Stomach (tissue), 9 donors: ENCODE results near the gene CBL. TPM values are rescaled to one million over a fixed set of nuclear protein-coding genes. Genes with fewer than 3 reads are reported as not detected.

Experiments used
- DNase-seq, 2 donors: peaks; one replicate each; pipeline versions ENCODE4 v3.0.0 to v3.0.0-alpha.2; 2013 to 2019
- H3K27ac ChIP-seq, 5 donors: fragments of 200-600 bp in 4 of 5; sonication (generic) in 4 of 5; one replicate each; pipeline ENCODE4 v1.5.1; 2013 to 2019; ENCODE audit warnings: mild to moderate bottlenecking in 1 of 5, moderate library complexity in 1 of 5
- H3K27me3 ChIP-seq, 3 donors: fragments of 200-600 bp; sonication (generic); one replicate each; pipeline ENCODE4 v1.5.1; 2017 to 2019; ENCODE audit warnings: mixed run types in 1 of 3
- H3K36me3 ChIP-seq, 4 donors: fragments of 200-600 bp; sonication (generic); 1 replicate in 3 of 4; 2 replicates in 1 of 4; pipeline ENCODE4 v1.5.1; 2016 to 2019
- H3K4me1 ChIP-seq, 4 donors: fragments of 200-600 bp; sonication (generic); one replicate each; pipeline ENCODE4 v1.5.1; 2016 to 2019
- H3K4me3 ChIP-seq, 4 donors: fragments of 200-600 bp; sonication (generic) in 3 of 4; one replicate each; pipeline ENCODE4 v1.5.1; 2016 to 2019; ENCODE audit warnings: mild to moderate bottlenecking in 1 of 4
- H3K9me3 ChIP-seq, 4 donors: fragments of 200-600 bp; sonication (generic); one replicate each; pipeline ENCODE4 v1.5.1; 2016 to 2019
- CTCF ChIP-seq, 7 experiments: fragments of 450-650 bp in 4 of 7; fragments of 200-600 bp in 3 of 7; sonication (generic) in 3 of 7; IDR thresholded peaks; one replicate each; pipeline ENCODE4 v1.5.1; 2016 to 2019; ENCODE audit warnings: antibody characterized with exemption in 7 of 7, control low read depth in 2 of 7, mild to moderate bottlenecking in 1 of 7
- EP300 ChIP-seq: sonication (generic); formaldehyde crosslinking; IDR thresholded peaks from one replicate; pipeline ENCODE4 v1.6.1; 2017; ENCODE audit warnings: antibody characterized with exemption
- POLR2A ChIP-seq, 4 donors: fragments of 450-650 bp; IDR thresholded peaks; one replicate each; pipeline ENCODE4 v1.6.1; 2016; ENCODE audit warnings: antibody characterized with exemption in 4 of 4, control low read depth in 2 of 4, mild to moderate bottlenecking in 1 of 4, moderate library complexity in 1 of 4
- POLR2AphosphoS5 ChIP-seq, 3 donors: sonication (generic); formaldehyde crosslinking; IDR thresholded peaks; one replicate each; pipeline ENCODE4 v1.6.1; 2016; ENCODE audit warnings: antibody characterized with exemption in 3 of 3
- WGBS, 5 donors: extraction: QIAGEN DNeasy Blood & Tissue Kit in 3 of 5; methylation state at CpG; one replicate each; pipeline versions ENCODE4 v1.1.5 to v1.1.7; 2013 to 2018; 5-methylcytosine and 5-hydroxymethylcytosine counted together
- intact Hi-C: fragments of 100-400 bp; cut with DNase I; formaldehyde crosslinking; loops from one replicate; pipeline ENCODE4 v1.15.1; 2023; ENCODE audit warnings: low total_unique reads
- polyA plus RNA-seq, 3 donors: library from polyadenylated mRNA; stranded (reverse); fragments of 200-250 nt; gene quantifications; one replicate each; pipeline ENCODE4 v1.2.3, GENCODE V29; 2013
- total RNA-seq, 5 donors: library from RNA; depleted of rRNA; stranded (reverse); fragments of >200 nt; gene quantifications; one replicate each; pipeline versions ENCODE4 v1.1.0 to v1.2.3, GENCODE V29; 2014 to 2016
- donor health status: healthy with polysubstance abuse.
- donor health status: Bipolar disorder and iron deficiency.
- donor health status: healthy.

The CBL gene
- total and polyA plus RNA-seq, 8 donors: 1.4 to 13.8 (median 7.9) TPM

- peak; percentile 75 to 94 for DNase-seq
- TF ChIP-seq CTCF (IDR thresholded peaks at IDR 0.05): peak in 5 of 7 experiments; percentile 51 to 86 (median 71)
- TF ChIP-seq POLR2AphosphoS5 (IDR thresholded peaks at IDR 0.05): no peak
- 17 to 26% (median 23%) methylated on average over 17 of the region's 17 CpGs for WGBS, 5 donors
- H3K4me3 ChIP-seq: peak overlapping the region; percentile 56 to 71 (median 62)
- peaks cover 0 to 43% (median 21%) of the 10 kb centered on the region in 3 donors for H3K27me3 ChIP-seq
- peak overlapping the region; percentile 9 to 96 (median 92) for H3K27ac ChIP-seq
- peaks cover 7 to 17% (median 12%) of the 10 kb centered on the region in 4 donors for H3K36me3 ChIP-seq
- intact Hi-C loops: no loop called here
- H3K9me3 ChIP-seq: no peaks in the 10 kb centered on the region
- peaks cover 61 to 82% (median 73%) of the 10 kb centered on the region in 4 donors for H3K4me1 ChIP-seq
Measured at GRCh38 chr11:119338318-119338890, 132.3 kb downstream of the CBL start.

GRCh38 chr11:119338965-119339588 is 132.9 kb downstream of the CBL start:
- Histone ChIP-seq H3K4me3 (peak overlapping the region; percentile 56 to 71 (median 62)), H3K9me3 (no peaks in the 10 kb centered on the region), H3K27ac (peak overlapping the region; percentile 66 to 96 (median 92)), H3K4me1 (peaks cover 58 to 75% (median 71%) of the 10 kb centered on the region in 4 donors), H3K27me3 (peaks cover 0 to 47% (median 21%) of the 10 kb centered on the region in 3 donors), H3K36me3 (peaks cover 7 to 17% (median 12%) of the 10 kb centered on the region in 4 donors)
- peak in 1 of 2 donors; percentile 57 for DNase-seq
- TF ChIP-seq POLR2A (IDR thresholded peaks at IDR 0.05) (no peak), CTCF (IDR thresholded peaks at IDR 0.05) (no peak), POLR2AphosphoS5 (IDR thresholded peaks at IDR 0.05) (no peak), EP300 (no peak)
- intact Hi-C loops: no loop called here
- WGBS, 5 donors: 26 to 53% (median 49%) methylated on average over 10 to 11 of the region's 11 CpGs

GRCh38 chr11:119339589-119340334 is 133.6 kb downstream of the CBL start:
- H3K27me3 ChIP-seq: peaks cover 0 to 47% (median 21%) of the 10 kb centered on the region in 3 donors
- TF ChIP-seq CTCF (IDR thresholded peaks at IDR 0.05): peak in 5 of 7 experiments; percentile 50 to 91 (median 77)
- peak in 2 of 3 donors; percentile 22 to 52 for TF ChIP-seq POLR2AphosphoS5 (IDR thresholded peaks at IDR 0.05)
- no peak for TF ChIP-seq EP300
- H3K4me1 ChIP-seq: peaks cover 58 to 73% (median 69%) of the 10 kb centered on the region in 4 donors
- H3K4me3 ChIP-seq: peak overlapping the region; percentile 56 to 71 (median 62)
- peak; percentile 73 to 91 for DNase-seq
- intact Hi-C loops: no loop called here
- 2 to 33% (median 4%) methylated on average over 2 to 86 of the region's 86 CpGs for WGBS, 5 donors
- peaks cover 7 to 17% (median 12%) of the 10 kb centered on the region in 4 donors for H3K36me3 ChIP-seq
- peak overlapping the region; percentile 66 to 96 (median 92) for H3K27ac ChIP-seq
- H3K9me3 ChIP-seq: no peaks in the 10 kb centered on the region
